Measurements from ENCODE around the gene CACNA1C. TPM values are rescaled to one million over a fixed set of nuclear protein-coding genes. Genes with fewer than 3 reads are reported as not detected.
A peak's percentile ranks its signal among the peaks of the same experiment; 100 is the strongest.

CACNA1C gene
- total RNA-seq, 1 donor from 2014 or later = 102 TPM

GRCh38 chr12:2338991-2339431, 286.2 kb downstream of the CACNA1C start:
- no peaks in the 10 kb centered on the region for H3K36me3 ChIP-seq
- no peaks in the 10 kb centered on the region for H3K9me3 ChIP-seq
- no peak overlapping the region for H3K4me3 ChIP-seq
- intact Hi-C loops (cut with DNase I) = loop anchor here (5.0 to 10.0 kb wide), 3 partner anchors 37 to 52 kb away; no protein-coding TSS in a partner anchor
- peak overlapping the region in 1 of 2 donors; percentile 99 for H3K27ac ChIP-seq
- no peaks in the 10 kb centered on the region for H3K27me3 ChIP-seq
- no peak for TF ChIP-seq CTCF (IDR thresholded peaks at IDR 0.05)
- no peak for DNase-seq (ENCODE audit: low spot score in 2 of 2)
- H3K4me1 ChIP-seq = peaks cover 26 to 81% of the 10 kb centered on the region in 2 donors

GRCh38 chr12:2341051-2341751, 288.4 kb downstream of the CACNA1C start:
- intact Hi-C loops (cut with DNase I) = no loop called here
- no peak overlapping the region for H3K4me3 ChIP-seq
- no peak for TF ChIP-seq CTCF (IDR thresholded peaks at IDR 0.05)
- H3K36me3 ChIP-seq = no peaks in the 10 kb centered on the region
- peak overlapping the region; percentile 48 to 62 for H3K27ac ChIP-seq
- H3K27me3 ChIP-seq = no peaks in the 10 kb centered on the region
- H3K4me1 ChIP-seq = peaks cover 18 to 84% of the 10 kb centered on the region in 2 donors
- no peak for DNase-seq (ENCODE audit: low spot score in 2 of 2)
- H3K9me3 ChIP-seq = no peaks in the 10 kb centered on the region

- no peaks in the 10 kb centered on the region for H3K27me3 ChIP-seq
- peak overlapping the region; percentile 48 to 62 for H3K27ac ChIP-seq
- no peaks in the 10 kb centered on the region for H3K36me3 ChIP-seq
- no peak for DNase-seq (ENCODE audit: low spot score in 2 of 2)
- TF ChIP-seq CTCF (IDR thresholded peaks at IDR 0.05) = no peak
- H3K9me3 ChIP-seq = no peaks in the 10 kb centered on the region
- intact Hi-C loops (cut with DNase I) = no loop called here
- H3K4me1 ChIP-seq = peaks cover 14 to 87% of the 10 kb centered on the region in 2 donors
- no peak overlapping the region for H3K4me3 ChIP-seq
Measured at GRCh38 chr12:2341871-2342270, 289.1 kb downstream of the CACNA1C start.

- Histone ChIP-seq H3K9me3 (no peaks in the 10 kb centered on the region), H3K36me3 (no peaks in the 10 kb centered on the region), H3K4me3 (no peak overlapping the region), H3K27ac (peak overlapping the region; percentile 85 to 86), H3K4me1 (peaks cover 19 to 87% of the 10 kb centered on the region in 2 donors), H3K27me3 (no peaks in the 10 kb centered on the region)
- peak in 1 of 2 donors; percentile 46 for DNase-seq (ENCODE audit: low spot score in 2 of 2)
- intact Hi-C loops (cut with DNase I) = no loop called here
- no peak for TF ChIP-seq CTCF (IDR thresholded peaks at IDR 0.05)
Measured at GRCh38 chr12:2343681-2344080, 290.9 kb downstream of the CACNA1C start.

GRCh38 chr12:2344476-2344875, 291.7 kb downstream of the CACNA1C start:
- no peaks in the 10 kb centered on the region for H3K9me3 ChIP-seq
- no peaks in the 10 kb centered on the region for H3K27me3 ChIP-seq
- peak in 1 of 2 donors; percentile 50 for DNase-seq (ENCODE audit: low spot score in 2 of 2)
- no peaks in the 10 kb centered on the region for H3K36me3 ChIP-seq
- no peak for TF ChIP-seq CTCF (IDR thresholded peaks at IDR 0.05)
- peak overlapping the region; percentile 85 to 86 for H3K27ac ChIP-seq
- peaks cover 22 to 94% of the 10 kb centered on the region in 2 donors for H3K4me1 ChIP-seq
- intact Hi-C loops (cut with DNase I) = no loop called here
- no peak overlapping the region for H3K4me3 ChIP-seq
